Fibroblast of gingiva (primary cell): ENCODE measurements around the gene KIF14.

Source experiments
- DNase-seq: peaks from one replicate; pipeline ENCODE4 v3.0.0-alpha.2; 2011; ENCODE audit warnings: low read depth

KIF14 gene

GRCh38 chr1:200620273-200621131 lies at the start of gene KIF14:
TSS of gene KIF14 (minus strand) at chr1:200620751. CDS start at chr1:200618723, 2,028 bp downstream.
- DNase-seq, result peak; percentile 89

- DNase-seq, result peak; percentile 99
Measured at GRCh38 chr1:200669314-200670241, 49.0 kb upstream of the KIF14 start, which contains the start of gene DDX59. TSS of gene DDX59 (minus strand) at chr1:200669907. CDS start at chr1:200666740, 3,167 bp downstream.

- no peak for DNase-seq
Measured at GRCh38 chr1:200668514-200669313, 48.2 kb upstream of the KIF14 start.

GRCh38 chr1:200666309-200666708 lies 45.8 kb upstream of the KIF14 start:
- DNase-seq, result no peak

GRCh38 chr1:200665861-200666260 lies 45.3 kb upstream of the KIF14 start:
- no peak for DNase-seq

GRCh38 chr1:200660719-200661118 lies 40.2 kb upstream of the KIF14 start:
- no peak for DNase-seq

GRCh38 chr1:200659269-200659668 lies 38.7 kb upstream of the KIF14 start:
- DNase-seq, result no peak

- no peak for DNase-seq
Measured at GRCh38 chr1:200658037-200658818, 37.7 kb upstream of the KIF14 start.

- DNase-seq, result no peak
Measured at GRCh38 chr1:200654660-200655059, 34.1 kb upstream of the KIF14 start.

- DNase-seq, result no peak
Measured at GRCh38 chr1:200653022-200653462, 32.5 kb upstream of the KIF14 start.

GRCh38 chr1:200652378-200652777 lies 31.8 kb upstream of the KIF14 start:
- DNase-seq, result no peak

GRCh38 chr1:200646515-200646914 lies 26.0 kb upstream of the KIF14 start:
- DNase-seq, result no peak

GRCh38 chr1:200644021-200644420 lies 23.5 kb upstream of the KIF14 start:
- no peak for DNase-seq

- peak; percentile 18 for DNase-seq
Measured at GRCh38 chr1:200642481-200642880, 21.9 kb upstream of the KIF14 start.

- DNase-seq, result peak; percentile 67
Measured at GRCh38 chr1:200640963-200641401, 20.4 kb upstream of the KIF14 start.

GRCh38 chr1:200640373-200640962 lies 19.9 kb upstream of the KIF14 start:
- no peak for DNase-seq

- DNase-seq, result no peak
Measured at GRCh38 chr1:200638073-200638472, 17.5 kb upstream of the KIF14 start.

- no peak for DNase-seq
Measured at GRCh38 chr1:200636681-200637080, 16.1 kb upstream of the KIF14 start.

- no peak for DNase-seq
Measured at GRCh38 chr1:200634261-200635122, 13.9 kb upstream of the KIF14 start.
